ENCODE measurements around the gene GDPD4. TPM values are rescaled to one million over a fixed set of nuclear protein-coding genes. Genes with fewer than 3 reads are reported as not detected.

GDPD4 gene
- total RNA-seq, 4 donors from 2014 or later: 0.07 to 1.2 TPM; not detected in 2

DNA sequence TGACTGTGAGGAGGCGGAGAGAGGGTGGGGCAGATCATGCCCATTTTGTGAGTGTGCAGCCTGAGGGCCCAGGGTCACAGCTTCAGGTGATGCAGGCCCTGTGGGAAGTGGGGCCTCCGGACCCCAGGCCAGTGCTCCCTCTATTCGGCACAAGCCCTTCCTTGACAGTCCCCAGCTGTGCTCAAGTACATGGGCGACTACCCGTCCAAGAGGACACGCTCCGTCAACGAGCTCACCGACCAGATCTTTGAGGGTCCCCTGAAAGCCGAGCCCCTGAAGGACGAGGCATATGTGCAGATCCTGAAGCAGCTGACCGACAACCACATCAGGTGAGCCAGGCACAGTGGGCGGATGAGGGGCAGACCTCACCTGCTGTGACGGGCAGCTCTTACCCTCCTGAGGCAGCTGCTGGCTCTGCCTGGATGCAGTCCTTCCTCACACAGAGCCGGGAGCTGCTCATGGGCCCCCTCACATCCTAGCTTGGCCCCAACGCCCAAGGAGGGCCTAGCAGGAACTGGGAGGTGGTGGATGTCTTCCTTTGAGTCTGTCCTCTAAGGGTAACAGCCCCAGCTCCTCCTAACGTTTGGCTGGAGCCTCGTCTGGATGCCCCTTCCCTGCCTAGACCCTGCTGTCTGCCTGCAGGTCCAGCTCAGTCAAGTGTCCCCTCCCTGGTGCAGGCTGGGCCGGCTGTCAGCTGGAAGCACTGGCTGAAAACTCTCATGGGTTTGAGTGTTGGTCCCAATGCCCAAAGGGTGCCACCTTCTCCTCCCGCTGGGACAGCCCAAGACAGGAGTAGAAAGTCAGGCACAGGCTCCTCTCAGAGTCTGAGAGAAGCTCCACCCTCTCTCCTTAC lies 97.4 kb downstream of the GDPD4 start:
- H3K27ac ChIP-seq: no peak overlapping the region
- no peaks in the 10 kb centered on the region for H3K36me3 ChIP-seq
- no peaks in the 10 kb centered on the region for H3K4me1 ChIP-seq
- no peaks in the 10 kb centered on the region for H3K27me3 ChIP-seq
- intact Hi-C loops (cut with DNase I; ENCODE audit: low total_unique reads): no loop called here
- H3K4me3 ChIP-seq: no peak overlapping the region
- TF ChIP-seq, protein P1, sequence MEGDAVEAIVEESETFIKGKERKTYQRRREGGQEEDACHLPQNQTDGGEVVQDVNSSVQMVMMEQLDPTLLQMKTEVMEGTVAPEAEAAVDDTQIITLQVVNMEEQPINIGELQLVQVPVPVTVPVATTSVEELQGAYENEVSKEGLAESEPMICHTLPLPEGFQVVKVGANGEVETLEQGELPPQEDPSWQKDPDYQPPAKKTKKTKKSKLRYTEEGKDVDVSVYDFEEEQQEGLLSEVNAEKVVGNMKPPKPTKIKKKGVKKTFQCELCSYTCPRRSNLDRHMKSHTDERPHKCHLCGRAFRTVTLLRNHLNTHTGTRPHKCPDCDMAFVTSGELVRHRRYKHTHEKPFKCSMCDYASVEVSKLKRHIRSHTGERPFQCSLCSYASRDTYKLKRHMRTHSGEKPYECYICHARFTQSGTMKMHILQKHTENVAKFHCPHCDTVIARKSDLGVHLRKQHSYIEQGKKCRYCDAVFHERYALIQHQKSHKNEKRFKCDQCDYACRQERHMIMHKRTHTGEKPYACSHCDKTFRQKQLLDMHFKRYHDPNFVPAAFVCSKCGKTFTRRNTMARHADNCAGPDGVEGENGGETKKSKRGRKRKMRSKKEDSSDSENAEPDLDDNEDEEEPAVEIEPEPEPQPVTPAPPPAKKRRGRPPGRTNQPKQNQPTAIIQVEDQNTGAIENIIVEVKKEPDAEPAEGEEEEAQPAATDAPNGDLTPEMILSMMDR (IDR thresholded peaks at IDR 0.05): no peak
- no peak for TF ChIP-seq POLR2A (IDR thresholded peaks at IDR 0.05)
- H3K9me3 ChIP-seq: no peaks in the 10 kb centered on the region
- DNase-seq: peak in 1 of 2 donors; percentile 10

DNA sequence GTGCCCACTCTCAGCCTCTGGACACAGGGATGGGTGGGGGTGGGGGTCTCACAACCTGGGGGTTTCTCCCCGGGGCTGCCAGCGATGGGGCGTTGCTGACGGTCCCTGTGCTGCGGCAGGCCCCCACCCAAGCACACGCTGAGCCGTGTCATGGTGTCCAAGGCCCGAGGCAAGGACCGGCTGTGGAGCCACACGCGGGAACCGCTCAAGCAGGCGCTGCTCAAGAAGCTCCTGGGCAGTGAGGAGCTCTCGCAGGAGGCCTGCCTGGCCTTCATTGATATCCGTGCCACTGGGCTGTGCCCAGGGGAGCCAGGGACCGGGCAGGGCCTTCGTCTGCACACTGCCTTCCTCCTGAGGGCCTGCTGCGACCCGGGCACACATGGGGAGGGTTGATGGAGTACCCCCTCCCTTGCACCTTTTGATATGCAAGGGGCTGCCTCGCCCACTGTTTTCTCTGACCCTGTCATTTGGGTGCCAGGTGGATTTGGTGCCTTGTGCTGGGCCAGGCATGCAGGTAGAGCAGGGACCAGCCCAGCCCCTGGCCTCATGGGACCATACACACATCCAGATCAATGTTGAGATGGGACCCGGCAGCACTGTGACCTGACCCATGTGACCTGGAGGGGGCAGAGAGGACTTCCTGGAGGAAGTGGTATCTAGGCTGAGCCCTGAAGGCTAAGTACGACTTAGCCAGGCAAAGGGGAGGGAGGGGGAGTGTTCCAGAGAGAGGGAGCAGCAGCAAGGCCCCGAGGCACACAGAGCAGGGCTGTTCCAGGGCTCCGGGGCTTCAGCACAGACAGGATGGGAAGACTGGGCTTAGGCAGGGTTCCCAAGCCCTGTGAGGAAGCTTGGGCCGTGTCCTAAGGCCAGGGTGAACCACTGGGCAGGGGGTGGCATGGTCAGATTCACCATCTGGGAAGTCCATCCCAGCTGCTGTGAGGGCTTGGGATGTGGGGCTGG lies 98.3 kb downstream of the GDPD4 start:
- no peaks in the 10 kb centered on the region for H3K27me3 ChIP-seq
- H3K4me1 ChIP-seq: no peaks in the 10 kb centered on the region
- H3K4me3 ChIP-seq: no peak overlapping the region
- H3K27ac ChIP-seq: no peak overlapping the region
- no peaks in the 10 kb centered on the region for H3K9me3 ChIP-seq
- intact Hi-C loops (cut with DNase I; ENCODE audit: low total_unique reads): no loop called here
- peak in 1 of 2 donors; percentile 11 for DNase-seq
- no peak for TF ChIP-seq POLR2A (IDR thresholded peaks at IDR 0.05)
- no peaks in the 10 kb centered on the region for H3K36me3 ChIP-seq

DNA sequence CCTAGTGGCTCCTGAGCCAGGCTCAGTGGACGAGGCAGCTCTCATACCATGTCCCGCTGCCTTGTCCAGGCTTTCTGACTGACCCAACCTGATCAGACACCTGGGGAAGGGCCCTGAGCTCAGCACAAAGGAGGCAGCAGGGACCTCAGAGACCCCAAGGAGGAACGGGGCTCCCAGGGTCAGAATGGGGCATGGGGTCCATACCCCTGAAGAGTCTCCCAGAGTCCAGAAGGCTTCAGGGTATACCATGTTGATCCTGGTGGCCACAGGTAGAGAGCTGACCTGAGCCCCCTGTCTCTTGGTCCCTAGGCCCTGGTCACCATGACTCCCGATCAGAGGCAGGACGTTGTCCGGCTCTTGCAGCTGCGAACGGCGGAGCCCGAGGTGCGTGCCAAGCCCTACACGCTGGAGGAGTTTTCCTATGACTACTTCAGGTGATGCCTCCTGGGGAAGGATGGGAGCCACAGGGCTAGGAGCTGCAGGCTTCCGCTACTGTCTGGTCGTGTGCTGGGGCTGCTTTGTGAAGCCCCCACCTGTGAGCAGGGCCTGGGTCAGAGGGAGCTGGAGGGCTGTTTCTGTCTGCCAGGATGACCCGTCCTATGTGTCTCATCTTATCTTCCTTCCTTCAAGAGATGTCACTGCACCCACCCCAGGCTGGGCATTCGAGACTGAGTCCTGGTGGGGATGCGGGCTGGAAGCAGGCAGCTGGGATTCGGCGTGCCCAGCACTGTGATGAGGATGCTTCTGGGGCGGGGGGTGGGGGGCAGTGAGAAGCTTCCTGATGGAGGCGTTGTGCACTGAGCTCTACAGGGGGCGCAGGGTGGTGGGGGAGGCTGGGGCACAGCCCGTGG lies 99.3 kb downstream of the GDPD4 start:
- Histone ChIP-seq H3K4me3 (no peak overlapping the region), H3K27me3 (no peaks in the 10 kb centered on the region), H3K36me3 (no peaks in the 10 kb centered on the region), H3K9me3 (no peaks in the 10 kb centered on the region), H3K4me1 (no peaks in the 10 kb centered on the region), H3K27ac (no peak overlapping the region)
- TF ChIP-seq POLR2A (IDR thresholded peaks at IDR 0.05): no peak
- TF ChIP-seq, protein P1 (IDR thresholded peaks at IDR 0.05): no peak
- DNase-seq: peak in 1 of 2 donors; percentile 7
- intact Hi-C loops (cut with DNase I; ENCODE audit: low total_unique reads): no loop called here

DNA sequence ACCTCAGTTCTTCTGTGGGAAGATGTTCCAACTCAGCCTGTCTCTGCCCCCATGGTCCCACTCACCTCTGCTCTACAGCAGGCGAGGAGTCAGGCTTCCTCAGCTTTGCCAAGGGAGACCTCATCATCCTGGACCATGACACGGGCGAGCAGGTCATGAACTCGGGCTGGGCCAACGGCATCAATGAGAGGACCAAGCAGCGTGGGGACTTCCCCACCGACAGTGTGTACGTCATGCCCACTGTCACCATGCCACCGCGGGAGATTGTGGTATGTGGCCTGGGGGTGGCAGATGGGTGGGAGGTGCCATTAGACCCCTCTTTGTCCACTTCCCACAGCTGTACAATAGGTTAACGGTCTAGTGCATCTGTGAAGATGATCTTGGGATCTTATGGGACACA lies 100.1 kb downstream of the GDPD4 start:
- DNase-seq: no peak
- H3K27me3 ChIP-seq: no peaks in the 10 kb centered on the region
- no peak overlapping the region for H3K4me3 ChIP-seq
- no peaks in the 10 kb centered on the region for H3K4me1 ChIP-seq
- intact Hi-C loops (cut with DNase I; ENCODE audit: low total_unique reads): no loop called here
- H3K27ac ChIP-seq: no peak overlapping the region
- TF ChIP-seq, protein P1 (IDR thresholded peaks at IDR 0.05): no peak
- TF ChIP-seq POLR2A (IDR thresholded peaks at IDR 0.05): no peak
- H3K36me3 ChIP-seq: no peaks in the 10 kb centered on the region
- H3K9me3 ChIP-seq: no peaks in the 10 kb centered on the region

All from uterus (tissue), 4 donors.